NCI-H1436 treated with DMSO at 0.1 percent for 48 hours (cell line): Measurements from ENCODE around the gene TAF9.
"Not testable (repeated sequence)": the region's sequence is repeated elsewhere in the genome, so short reads cannot be mapped to it uniquely, and the experiment has no call there.

Experiments used
- DNase-seq: peaks from one replicate; lab custom pipeline; 2025; lab: John Stamatoyannopoulos, UW

The TAF9 gene

GRCh38 chr5:69369340-69370121 lies at the start of gene TAF9, which contains the start of the genes AK6 and RAD17:
Gene TAF9 (minus strand): TSS chr5:69369520. CDS start chr5:69365737, 3,783 bp downstream.
Gene AK6 (minus strand): TSS chr5:69369520. CDS start chr5:69369490, 30 bp downstream.
Gene RAD17 (plus strand): TSS chr5:69369818. CDS start chr5:69372209, 2,391 bp downstream.
- peak; percentile 57 for DNase-seq

- DNase-seq = no peak
Measured at GRCh38 chr5:69418554-69418953, 49.2 kb upstream of the TAF9 start.

GRCh38 chr5:69416699-69417098 lies 47.4 kb upstream of the TAF9 start:
- no peak for DNase-seq

GRCh38 chr5:69416180-69416579 lies 46.9 kb upstream of the TAF9 start:
- DNase-seq = no peak

- DNase-seq = no peak
Measured at GRCh38 chr5:69415584-69415958, 46.3 kb upstream of the TAF9 start.

GRCh38 chr5:69414885-69415583 lies 45.7 kb upstream of the TAF9 start, which contains the start of gene MARVELD2:
Gene MARVELD2 (plus strand): TSS chr5:69415116. CDS start chr5:69419386, 4,270 bp downstream.
- DNase-seq = no peak

GRCh38 chr5:69404659-69405330 lies 35.5 kb upstream of the TAF9 start:
- no peak for DNase-seq

GRCh38 chr5:69378376-69378775 lies 9.1 kb upstream of the TAF9 start:
- DNase-seq = no peak

GRCh38 chr5:69374911-69375446 lies 5.7 kb upstream of the TAF9 start:
- no peak for DNase-seq

- DNase-seq = no peak
Measured at GRCh38 chr5:69372394-69372793, 3.1 kb upstream of the TAF9 start.

GRCh38 chr5:69370335-69370734 lies 1.0 kb upstream of the TAF9 start:
- not testable (repeated sequence) for DNase-seq

GRCh38 chr5:69368458-69369339 lies 621 bp downstream of the TAF9 start:
- DNase-seq = no peak

GRCh38 chr5:69367697-69368279 lies 1.5 kb downstream of the TAF9 start:
- no peak for DNase-seq

GRCh38 chr5:69364850-69365249 lies 4.5 kb downstream of the TAF9 start:
- DNase-seq = no peak

- no peak for DNase-seq
Measured at GRCh38 chr5:69364414-69364813, 4.9 kb downstream of the TAF9 start.

GRCh38 chr5:69360442-69360841 lies 8.9 kb downstream of the TAF9 start:
- no peak for DNase-seq

- DNase-seq = no peak
Measured at GRCh38 chr5:69359699-69360098, 9.6 kb downstream of the TAF9 start.

- DNase-seq = no peak
Measured at GRCh38 chr5:69350664-69351063, 18.7 kb downstream of the TAF9 start.

- DNase-seq = no peak
Measured at GRCh38 chr5:69343083-69343482, 26.2 kb downstream of the TAF9 start.

GRCh38 chr5:69341520-69342161 lies 27.7 kb downstream of the TAF9 start:
- DNase-seq = no peak
